HL-60 (cell line): Measurements from ENCODE around the gene UBL4B.

ENCODE experiments used
- CTCF ChIP-seq: IDR thresholded peaks from one replicate; pipeline ENCODE4 v1.5.1; 2011; ENCODE audit warnings: low read length, control low read depth, inconsistent platforms; ENCODE audit not compliant: insufficient read depth
- GABPA ChIP-seq: IDR thresholded peaks from 2 replicates; pipeline ENCODE4 v1.6.1; 2012; ENCODE audit warnings: low read depth
- POLR2AphosphoS5 ChIP-seq: IDR thresholded peaks from 2 replicates; pipeline ENCODE4 v1.6.1; 2012; ENCODE audit warnings: low read depth
- REST ChIP-seq: IDR thresholded peaks from 2 replicates; pipeline ENCODE4 v1.6.1; 2012; ENCODE audit warnings: low read depth; ENCODE audit not compliant: insufficient replicate concordance
- SPI1 ChIP-seq: IDR thresholded peaks from 2 replicates; pipeline ENCODE4 v1.6.1; 2012; ENCODE audit warnings: low read depth, mild to moderate bottlenecking, borderline replicate concordance

- TF ChIP-seq CTCF (no peak), POLR2AphosphoS5 (no peak), REST (no peak), GABPA (no peak), SPI1 (no peak)
Measured at GRCh38 chr1:110064576-110065337, 47.5 kb upstream of the UBL4B start.
